ENCODE results near the gene GGPS1. TPM values are rescaled to one million over a fixed set of nuclear protein-coding genes. Genes with fewer than 3 reads are reported as not detected.

The GGPS1 gene
- total RNA-seq, 1 donor from 2014 or later = 39.1 TPM

DNA sequence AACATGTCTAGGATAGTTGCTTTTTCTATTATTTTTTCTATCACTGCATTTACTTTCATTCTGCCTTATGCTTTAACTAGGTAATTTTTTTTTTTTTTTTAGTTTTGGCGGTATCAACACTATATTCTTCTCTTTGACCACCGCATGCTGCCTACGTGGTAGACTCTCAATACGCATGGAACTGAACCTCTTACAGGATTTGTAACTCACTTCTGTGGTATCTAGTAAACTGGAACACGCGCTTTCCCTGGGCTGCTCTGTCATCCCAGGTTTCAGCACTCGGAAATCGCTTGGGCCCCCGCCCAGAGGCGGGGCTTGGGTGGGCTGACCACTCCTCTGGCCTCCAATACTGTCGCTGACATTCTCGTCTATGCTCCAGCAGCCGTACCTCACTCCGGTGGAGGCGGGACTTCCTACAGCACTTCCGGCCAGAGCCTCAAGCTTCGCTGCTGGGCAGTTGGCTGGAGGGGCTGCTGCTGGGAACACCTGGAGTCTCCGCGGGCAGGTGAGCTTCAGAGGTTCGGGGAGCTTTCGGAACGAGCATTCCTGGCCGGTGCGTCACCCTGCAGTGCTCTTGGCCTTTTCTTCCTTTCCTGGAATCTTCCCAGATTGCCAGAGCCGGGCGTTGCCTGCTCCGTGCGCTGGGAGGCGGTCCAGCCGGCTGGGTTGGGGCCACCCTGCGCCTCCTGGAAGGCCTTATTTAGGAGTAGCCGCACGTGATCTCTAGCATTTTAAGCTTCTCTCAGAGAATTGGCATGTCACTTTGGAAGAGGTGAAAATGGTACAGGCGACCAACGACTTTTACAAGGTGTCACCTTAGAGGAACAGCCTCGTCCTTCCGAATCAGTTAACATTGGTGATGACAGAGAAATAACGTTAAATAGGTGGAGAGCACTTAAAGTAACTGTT, 38.9 kb downstream of the GGPS1 start, which contains the start of gene TBCE:
TBCE (plus strand) TSS at position 428 of the 909 bp plus-strand sequence. CDS start 12,623 bp downstream, outside the sequence.
- Mint-ChIP-seq H3K27ac (ENCODE audit: unreplicated experiment) (peak within 1 kb of the TSS; percentile 87), H3K36me3 (ENCODE audit: low read depth, unreplicated experiment) (no peaks in the 10 kb centered on the region), H3K4me1 (ENCODE audit: low read depth, unreplicated experiment) (peaks cover 7% of the 10 kb centered on the region), H3K4me3 (ENCODE audit: unreplicated experiment) (peak within 1 kb of the TSS; percentile 95), H3K27me3 (ENCODE audit: low read depth, unreplicated experiment) (no peaks in the 10 kb centered on the region), H3K9me3 (ENCODE audit: unreplicated experiment) (no peaks in the 10 kb centered on the region)
- Histone ChIP-seq H3K36me3 (ENCODE audit: insufficient read depth, low read length) (no peaks in the 10 kb centered on the region), H3K4me2 (ENCODE audit: low read length) (peak within 1 kb of the TSS; percentile 88), H3K27me3 (ENCODE audit: insufficient read depth, low read length) (no peaks in the 10 kb centered on the region), H3K9ac (ENCODE audit: low read length) (peak within 1 kb of the TSS; percentile 86), H2AFZ (ENCODE audit: low read depth, low read length) (peak within 1 kb of the TSS; percentile 95), H3K4me3 (ENCODE audit: insufficient read depth, low read depth, low read length) (peak within 1 kb of the TSS; percentile 89), H4K20me1 (ENCODE audit: insufficient read depth, low read length) (peaks cover 3% of the 10 kb centered on the region), H3K79me2 (ENCODE audit: insufficient read depth, low read length) (peaks cover 38% of the 10 kb centered on the region), H3K27ac (ENCODE audit: low read depth, low read length) (peak within 1 kb of the TSS; percentile 79), H3K4me1 (ENCODE audit: insufficient read depth, low read length) (peaks cover 4% of the 10 kb centered on the region), H3K9me3 (ENCODE audit: insufficient read depth, low read depth, low read length) (no peaks in the 10 kb centered on the region)
- FAIRE-seq (peak; percentile 67), DNase-seq (ENCODE audit: low read depth) (peak; percentile 94)
- TF ChIP-seq, protein P1, sequence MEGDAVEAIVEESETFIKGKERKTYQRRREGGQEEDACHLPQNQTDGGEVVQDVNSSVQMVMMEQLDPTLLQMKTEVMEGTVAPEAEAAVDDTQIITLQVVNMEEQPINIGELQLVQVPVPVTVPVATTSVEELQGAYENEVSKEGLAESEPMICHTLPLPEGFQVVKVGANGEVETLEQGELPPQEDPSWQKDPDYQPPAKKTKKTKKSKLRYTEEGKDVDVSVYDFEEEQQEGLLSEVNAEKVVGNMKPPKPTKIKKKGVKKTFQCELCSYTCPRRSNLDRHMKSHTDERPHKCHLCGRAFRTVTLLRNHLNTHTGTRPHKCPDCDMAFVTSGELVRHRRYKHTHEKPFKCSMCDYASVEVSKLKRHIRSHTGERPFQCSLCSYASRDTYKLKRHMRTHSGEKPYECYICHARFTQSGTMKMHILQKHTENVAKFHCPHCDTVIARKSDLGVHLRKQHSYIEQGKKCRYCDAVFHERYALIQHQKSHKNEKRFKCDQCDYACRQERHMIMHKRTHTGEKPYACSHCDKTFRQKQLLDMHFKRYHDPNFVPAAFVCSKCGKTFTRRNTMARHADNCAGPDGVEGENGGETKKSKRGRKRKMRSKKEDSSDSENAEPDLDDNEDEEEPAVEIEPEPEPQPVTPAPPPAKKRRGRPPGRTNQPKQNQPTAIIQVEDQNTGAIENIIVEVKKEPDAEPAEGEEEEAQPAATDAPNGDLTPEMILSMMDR (IDR thresholded peaks at IDR 0.05; ENCODE audit: insufficient read depth, low read depth, low read length) = no peak
- no peak for TF ChIP-seq EZH2 (IDR thresholded peaks at IDR 0.05; ENCODE audit: insufficient read depth, low read length)

DNA sequence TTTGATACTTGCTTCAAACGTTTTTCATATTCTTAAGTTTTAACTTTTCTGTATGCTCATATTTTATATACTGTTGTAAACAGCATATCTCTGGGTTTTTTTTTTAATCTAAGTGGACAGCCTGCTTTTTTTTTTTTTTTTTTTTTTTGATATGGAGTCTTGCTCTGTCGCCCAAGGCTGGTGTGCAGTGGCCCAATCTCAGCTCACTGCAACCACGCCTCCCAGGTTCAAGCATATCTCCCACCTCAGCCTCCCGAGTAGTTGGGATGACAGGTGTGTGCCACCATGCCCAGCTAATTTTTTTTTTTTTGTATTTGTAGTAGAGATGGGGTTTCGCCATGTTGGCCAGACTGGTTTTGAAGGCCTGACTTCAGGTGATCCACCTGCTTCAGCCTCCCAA, 40.1 kb downstream of the GGPS1 start:
- DNase-seq (ENCODE audit: low read depth) (no peak), FAIRE-seq (no peak)
- Mint-ChIP-seq H3K4me3 (ENCODE audit: unreplicated experiment) (peak overlapping the region; percentile 95), H3K9me3 (ENCODE audit: unreplicated experiment) (no peaks in the 10 kb centered on the region), H3K4me1 (ENCODE audit: low read depth, unreplicated experiment) (peaks cover 7% of the 10 kb centered on the region), H3K27ac (ENCODE audit: unreplicated experiment) (no peak overlapping the region), H3K36me3 (ENCODE audit: low read depth, unreplicated experiment) (no peaks in the 10 kb centered on the region), H3K27me3 (ENCODE audit: low read depth, unreplicated experiment) (no peaks in the 10 kb centered on the region)
- peak overlapping the region; percentile 88 for H3K4me2 ChIP-seq (ENCODE audit: low read length)
- H2AFZ ChIP-seq (ENCODE audit: low read depth, low read length) = no peak overlapping the region
- TF ChIP-seq, protein P1 (IDR thresholded peaks at IDR 0.05; ENCODE audit: insufficient read depth, low read depth, low read length) = no peak
- no peak for TF ChIP-seq EZH2 (IDR thresholded peaks at IDR 0.05; ENCODE audit: insufficient read depth, low read length)
- peak overlapping the region; percentile 89 for H3K4me3 ChIP-seq (ENCODE audit: insufficient read depth, low read depth, low read length)
- H3K36me3 ChIP-seq (ENCODE audit: insufficient read depth, low read length) = no peaks in the 10 kb centered on the region
- peaks cover 4% of the 10 kb centered on the region for H3K4me1 ChIP-seq (ENCODE audit: insufficient read depth, low read length)
- peak overlapping the region; percentile 86 for H3K9ac ChIP-seq (ENCODE audit: low read length)
- H3K79me2 ChIP-seq (ENCODE audit: insufficient read depth, low read length) = peaks cover 45% of the 10 kb centered on the region
- no peaks in the 10 kb centered on the region for H3K27me3 ChIP-seq (ENCODE audit: insufficient read depth, low read length)
- no peaks in the 10 kb centered on the region for H3K9me3 ChIP-seq (ENCODE audit: insufficient read depth, low read depth, low read length)
- H3K27ac ChIP-seq (ENCODE audit: low read depth, low read length) = no peak overlapping the region
- H4K20me1 ChIP-seq (ENCODE audit: insufficient read depth, low read length) = peaks cover 3% of the 10 kb centered on the region

Data from astrocyte (in vitro differentiated cells and primary cell).